Fibroblast of villous mesenchyme (primary cell): ENCODE results near the gene BTBD9. TPM values are rescaled to one million over a fixed set of nuclear protein-coding genes. Genes with fewer than 3 reads are reported as not detected.
A peak's percentile ranks its signal among the peaks of the same experiment; 100 is the strongest.

Source experiments
- DNase-seq: peaks from one replicate; pipeline ENCODE4 v3.0.0-alpha.2; 2010; ENCODE audit warnings: low read depth
- H3K4me3 ChIP-seq: 2 replicates; pipeline ENCODE4 v1.5.1; 2011; ENCODE audit warnings: low read depth, mild to moderate bottlenecking, low read length
- CTCF ChIP-seq: IDR thresholded peaks from 2 replicates; pipeline ENCODE4 v1.5.1; 2012; ENCODE audit warnings: low read depth, mild to moderate bottlenecking, low read length; ENCODE audit not compliant: insufficient read depth
- total RNA-seq: library from RNA; depleted of rRNA; stranded (reverse); fragments of >200 nt; gene quantifications from 2 replicates; pipeline ENCODE4 v1.2.3, GENCODE V29; 2012

The BTBD9 gene
- total RNA-seq, 1 donor: 12.1 TPM

GRCh38 chr6:38326837-38327236, 312.9 kb downstream of the BTBD9 start:
- H3K4me3 ChIP-seq: no peak overlapping the region
- no peak for TF ChIP-seq CTCF
- DNase-seq: no peak

GRCh38 chr6:38323216-38323615, 316.5 kb downstream of the BTBD9 start:
- TF ChIP-seq CTCF: no peak
- no peak overlapping the region for H3K4me3 ChIP-seq
- DNase-seq: no peak

- no peak for TF ChIP-seq CTCF
- DNase-seq: no peak
- no peak overlapping the region for H3K4me3 ChIP-seq
These were observed 317.6 kb downstream of the BTBD9 start for GRCh38 chr6:38322138-38322537.

- no peak for TF ChIP-seq CTCF
- H3K4me3 ChIP-seq: no peak overlapping the region
- DNase-seq: no peak
These were observed 318.9 kb downstream of the BTBD9 start for GRCh38 chr6:38320843-38321242.

GRCh38 chr6:38320358-38320757, 319.4 kb downstream of the BTBD9 start:
- no peak for TF ChIP-seq CTCF
- no peak for DNase-seq
- H3K4me3 ChIP-seq: no peak overlapping the region

GRCh38 chr6:38319256-38320212, 320.2 kb downstream of the BTBD9 start:
- no peak for TF ChIP-seq CTCF
- DNase-seq: peak; percentile 59
- H3K4me3 ChIP-seq: no peak overlapping the region
